Measurements from ENCODE around the gene PTPRG. TPM values are rescaled to one million over a fixed set of nuclear protein-coding genes. Genes with fewer than 3 reads are reported as not detected.

The PTPRG gene
- total and polyA plus RNA-seq, 2 of the 13 experiments (the other 11 are each of a cell fraction or from before 2014, with no cell fraction given) = 8.0 to 25.3 TPM

DNA sequence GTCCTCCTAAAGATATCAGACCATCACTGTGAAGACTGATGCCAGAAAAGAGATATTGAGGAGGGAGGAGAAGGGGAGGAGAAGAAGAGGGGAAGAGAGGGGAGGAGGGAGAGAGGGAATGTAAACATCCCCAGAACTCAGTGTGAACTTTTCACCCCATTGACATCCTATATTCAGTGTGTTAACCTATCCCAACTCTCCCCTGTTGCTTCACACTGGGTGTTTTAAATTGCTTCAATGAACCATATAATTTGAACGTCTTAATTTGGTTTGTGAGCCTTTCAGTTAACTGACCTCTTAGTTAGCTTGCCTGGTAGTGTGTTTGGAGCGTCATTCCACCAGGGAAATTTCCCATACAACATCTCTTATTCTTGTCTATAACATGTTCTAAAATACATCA, 29.8 kb upstream of the PTPRG start:
- CTCF ChIA-PET (ENCODE audit: low intra/inter-chr PET ratio, low total read pairs) = no interaction called here
- Histone ChIP-seq H4K20me1 (ENCODE audit: insufficient read depth, low read length) (no peaks in the 10 kb centered on the region), H2AFZ (ENCODE audit: low read length) (no peak overlapping the region), H3K4me1 (ENCODE audit: insufficient read depth, low read length) (peaks cover 19% of the 10 kb centered on the region; the same call in 1 of the 2 replicates), H3K4me2 (ENCODE audit: low read depth, low read length) (no peak overlapping the region), H3K36me3 (replicated peaks in 1 of 2; ENCODE audit: control insufficient read depth in 1 of 2, insufficient read depth in 2 of 2, low read length in 2 of 2) (no peaks in the 10 kb centered on the region), H3K27ac (ENCODE audit: extremely low read length, insufficient read depth, low read length) (no peak overlapping the region), H3K4me3 (replicated peaks in 1 of 3; ENCODE audit: insufficient read depth in 1 of 3, low read depth in 2 of 3, low read length in 3 of 3) (no peak overlapping the region), H3K9ac (ENCODE audit: insufficient read depth, low read depth, low read length) (no peak overlapping the region), H3K9me3 (ENCODE audit: low read length) (no peaks in the 10 kb centered on the region), H3K27me3 (ENCODE audit: control insufficient read depth in 1 of 2, insufficient read depth in 2 of 2, low read length in 2 of 2) (no peaks in the 10 kb centered on the region), H3K79me2 (ENCODE audit: insufficient read depth, low read length) (no peaks in the 10 kb centered on the region)
- in situ Hi-C loops (cut with HindIII; ENCODE audit: extremely low pct_ligation_motif_present, low pct_unique_long_range_greater_than_20kb) (no loop called here), intact Hi-C loops (cut with micrococcal nuclease; ENCODE audit: unreplicated experiment) (no loop called here)
- TF ChIP-seq, protein P1, sequence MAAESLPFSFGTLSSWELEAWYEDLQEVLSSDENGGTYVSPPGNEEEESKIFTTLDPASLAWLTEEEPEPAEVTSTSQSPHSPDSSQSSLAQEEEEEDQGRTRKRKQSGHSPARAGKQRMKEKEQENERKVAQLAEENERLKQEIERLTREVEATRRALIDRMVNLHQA (CRISPR knock-in tag; IDR thresholded peaks at IDR 0.05) = no peak
- peak; percentile 72 for TF ChIP-seq RARA (CRISPR knock-in tag; IDR thresholded peaks at IDR 0.05)
- peak; percentile 40; the same call in 1 of the 2 replicates for TF ChIP-seq ZNF263 (CRISPR knock-in tag; IDR thresholded peaks at IDR 0.05)
- TF ChIP-seq BORCS8-MEF2B (CRISPR knock-in tag; IDR thresholded peaks at IDR 0.05) = no peak
- TF ChIP-seq, protein P2, sequence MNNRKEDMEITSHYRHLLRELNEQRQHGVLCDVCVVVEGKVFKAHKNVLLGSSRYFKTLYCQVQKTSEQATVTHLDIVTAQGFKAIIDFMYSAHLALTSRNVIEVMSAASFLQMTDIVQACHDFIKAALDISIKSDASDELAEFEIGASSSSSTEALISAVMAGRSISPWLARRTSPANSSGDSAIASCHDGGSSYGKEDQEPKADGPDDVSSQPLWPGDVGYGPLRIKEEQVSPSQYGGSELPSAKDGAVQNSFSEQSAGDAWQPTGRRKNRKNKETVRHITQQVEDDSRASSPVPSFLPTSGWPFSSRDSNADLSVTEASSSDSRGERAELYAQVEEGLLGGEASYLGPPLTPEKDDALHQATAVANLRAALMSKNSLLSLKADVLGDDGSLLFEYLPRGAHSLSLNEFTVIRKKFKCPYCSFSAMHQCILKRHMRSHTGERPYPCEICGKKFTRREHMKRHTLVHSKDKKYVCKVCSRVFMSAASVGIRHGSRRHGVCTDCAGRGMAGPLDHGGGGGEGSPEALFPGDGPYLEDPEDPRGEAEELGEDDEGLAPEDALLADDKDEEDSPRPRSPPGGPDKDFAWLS (CRISPR knock-in tag; IDR thresholded peaks at IDR 0.05; ENCODE audit: borderline replicate concordance) = no peak
- ATAC-seq = no peak
- 0% methylated on average over 2 of the region's 2 CpGs for WGBS (ENCODE audit: low lambda C conversion rate)
- BruUV-seq (replicated peaks) = no TSS peak
- POLR2A ChIA-PET = no interaction called here
- FAIRE-seq = no peak
- no peak for DNase-seq (ENCODE audit: low spot score)

DNA sequence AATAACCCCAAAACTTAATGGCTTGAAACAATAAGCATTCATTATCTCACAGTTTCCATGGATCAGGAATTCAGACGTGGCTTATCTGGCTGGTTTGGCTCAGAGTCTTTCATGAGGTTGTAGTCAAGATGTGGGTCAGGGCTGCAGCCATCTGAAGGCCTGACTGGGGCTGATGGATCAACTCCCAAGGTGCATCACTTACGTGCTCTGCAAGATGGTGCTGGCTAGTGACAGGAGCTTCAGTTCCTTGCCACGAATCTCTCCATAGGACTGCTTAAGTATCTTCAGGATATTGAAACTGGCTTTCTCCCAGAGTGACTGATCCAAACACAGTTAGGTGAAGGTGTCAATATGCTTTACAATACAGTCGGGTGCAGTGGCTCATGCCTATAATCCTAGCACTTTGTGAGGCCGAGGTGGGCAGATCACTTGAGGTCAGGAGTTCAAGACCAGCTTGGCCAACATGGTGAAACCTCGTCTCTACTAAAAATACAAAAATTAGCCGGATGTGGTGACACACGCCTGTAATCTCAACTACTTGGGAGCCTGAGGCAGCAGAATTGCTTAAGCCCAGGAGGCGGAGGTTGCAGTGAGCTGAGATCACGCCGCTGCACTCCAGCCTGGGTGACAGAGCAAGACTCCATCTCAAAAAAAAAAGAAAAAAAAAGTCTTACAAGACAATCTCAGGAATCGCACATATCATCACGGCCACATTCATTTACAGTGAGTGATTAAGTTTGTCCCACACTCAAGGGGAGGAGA, 28.5 kb upstream of the PTPRG start:
- FAIRE-seq = no peak
- no TSS peak for BruUV-seq (replicated peaks)
- intact Hi-C loops (cut with micrococcal nuclease; ENCODE audit: unreplicated experiment) = no loop called here
- TF ChIP-seq, protein P3, sequence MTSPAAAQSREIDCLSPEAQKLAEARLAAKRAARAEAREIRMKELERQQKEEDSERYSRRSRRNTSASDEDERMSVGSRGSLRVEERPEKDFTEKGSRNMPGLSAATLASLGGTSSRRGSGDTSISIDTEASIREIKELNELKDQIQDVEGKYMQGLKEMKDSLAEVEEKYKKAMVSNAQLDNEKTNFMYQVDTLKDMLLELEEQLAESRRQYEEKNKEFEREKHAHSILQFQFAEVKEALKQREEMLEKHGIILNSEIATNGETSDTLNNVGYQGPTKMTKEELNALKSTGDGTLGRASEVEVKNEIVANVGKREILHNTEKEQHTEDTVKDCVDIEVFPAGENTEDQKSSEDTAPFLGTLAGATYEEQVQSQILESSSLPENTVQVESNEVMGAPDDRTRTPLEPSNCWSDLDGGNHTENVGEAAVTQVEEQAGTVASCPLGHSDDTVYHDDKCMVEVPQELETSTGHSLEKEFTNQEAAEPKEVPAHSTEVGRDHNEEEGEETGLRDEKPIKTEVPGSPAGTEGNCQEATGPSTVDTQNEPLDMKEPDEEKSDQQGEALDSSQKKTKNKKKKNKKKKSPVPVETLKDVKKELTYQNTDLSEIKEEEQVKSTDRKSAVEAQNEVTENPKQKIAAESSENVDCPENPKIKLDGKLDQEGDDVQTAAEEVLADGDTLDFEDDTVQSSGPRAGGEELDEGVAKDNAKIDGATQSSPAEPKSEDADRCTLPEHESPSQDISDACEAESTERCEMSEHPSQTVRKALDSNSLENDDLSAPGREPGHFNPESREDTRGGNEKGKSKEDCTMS (CRISPR knock-in tag; conservative IDR thresholded peaks at IDR 0.05) = no peak
- no peak for TF ChIP-seq JUN (CRISPR knock-in tag; IDR thresholded peaks at IDR 0.05)
- TF ChIP-seq, protein P4, sequence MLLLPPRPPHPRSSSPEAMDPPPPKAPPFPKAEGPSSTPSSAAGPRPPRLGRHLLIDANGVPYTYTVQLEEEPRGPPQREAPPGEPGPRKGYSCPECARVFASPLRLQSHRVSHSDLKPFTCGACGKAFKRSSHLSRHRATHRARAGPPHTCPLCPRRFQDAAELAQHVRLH (CRISPR knock-in tag; IDR thresholded peaks at IDR 0.05; ENCODE audit: borderline replicate concordance, low read depth) = no peak
- TF ChIP-seq HIVEP1 (CRISPR knock-in tag; IDR thresholded peaks at IDR 0.05) = no peak
- no peak for TF ChIP-seq ZNF546 (CRISPR knock-in tag; conservative IDR thresholded peaks at IDR 0.05)
- no peak for TF ChIP-seq HNRNPK (IDR thresholded peaks at IDR 0.05; ENCODE audit: low read depth, low read length, poor library complexity, severe bottlenecking)
- TF ChIP-seq SRY (CRISPR knock-in tag; IDR thresholded peaks at IDR 0.05) = no peak
- TF ChIP-seq ZNF839 (CRISPR knock-in tag; IDR thresholded peaks at IDR 0.05; ENCODE audit: borderline replicate concordance) = no peak
- no peak for TF ChIP-seq DNMT1 (CRISPR knock-in tag; IDR thresholded peaks at IDR 0.05)

More for the DNA sequence above, 28.5 kb upstream of the PTPRG start:
- no peak overlapping the region for H3K4me3 ChIP-seq (replicated peaks in 1 of 3; ENCODE audit: insufficient read depth in 1 of 3, low read depth in 2 of 3, low read length in 3 of 3)
- H3K4me1 ChIP-seq (ENCODE audit: insufficient read depth, low read length) = peaks cover 23% of the 10 kb centered on the region
- WGBS (ENCODE audit: low lambda C conversion rate) = 44% methylated on average over 11 of the region's 13 CpGs
- ATAC-seq (no peak), DNase-seq (ENCODE audit: low spot score) (no peak)
- H2AFZ ChIP-seq (ENCODE audit: low read length) = no peak overlapping the region
- no peaks in the 10 kb centered on the region; a peak in 1 of 5 replicates for H3K27me3 ChIP-seq (ENCODE audit: control insufficient read depth in 1 of 2, insufficient read depth in 2 of 2, low read length in 2 of 2)
- H3K4me2 ChIP-seq (ENCODE audit: low read depth, low read length) = no peak overlapping the region
- no peaks in the 10 kb centered on the region for H4K20me1 ChIP-seq (ENCODE audit: insufficient read depth, low read length)
- no peaks in the 10 kb centered on the region for H3K9me3 ChIP-seq (ENCODE audit: low read length)
- ChIA-PET CTCF (ENCODE audit: low intra/inter-chr PET ratio, low total read pairs) (no interaction called here), POLR2A (no interaction called here)
- H3K79me2 ChIP-seq (ENCODE audit: insufficient read depth, low read length) = no peaks in the 10 kb centered on the region
- no peak overlapping the region for H3K9ac ChIP-seq (ENCODE audit: insufficient read depth, low read depth, low read length)
- no peaks in the 10 kb centered on the region for H3K36me3 ChIP-seq (replicated peaks in 1 of 2; ENCODE audit: control insufficient read depth in 1 of 2, insufficient read depth in 2 of 2, low read length in 2 of 2)
- in situ Hi-C loops (cut with HindIII; ENCODE audit: extremely low pct_ligation_motif_present, low pct_unique_long_range_greater_than_20kb) = no loop called here
- no peak overlapping the region for H3K27ac ChIP-seq (ENCODE audit: extremely low read length, insufficient read depth, low read length)

Data from HepG2 (cell line).